Fibroblast of lung (primary cell): ENCODE data around the gene CHI3L1.

Experiments used
- EZH2 ChIP-seq: IDR thresholded peaks from 2 replicates; pipeline ENCODE4 v1.5.1; 2012; ENCODE audit warnings: low read length, control low read depth, mild to moderate bottlenecking; ENCODE audit errors: missing control alignments
- TF ChIP-seq, protein P1 (sequence below), 2 donors: IDR thresholded peaks in 1 of 2; conservative IDR thresholded peaks in 1 of 2; 1 replicate in 1 of 2; 2 replicates in 1 of 2; pipeline ENCODE4 v1.5.1; 2011 to 2012; ENCODE audit warnings: low read length in 2 of 2, control low read depth in 1 of 2, inconsistent platforms in 1 of 2, low read depth in 1 of 2, mild to moderate bottlenecking in 1 of 2

- TF ChIP-seq, protein P1, sequence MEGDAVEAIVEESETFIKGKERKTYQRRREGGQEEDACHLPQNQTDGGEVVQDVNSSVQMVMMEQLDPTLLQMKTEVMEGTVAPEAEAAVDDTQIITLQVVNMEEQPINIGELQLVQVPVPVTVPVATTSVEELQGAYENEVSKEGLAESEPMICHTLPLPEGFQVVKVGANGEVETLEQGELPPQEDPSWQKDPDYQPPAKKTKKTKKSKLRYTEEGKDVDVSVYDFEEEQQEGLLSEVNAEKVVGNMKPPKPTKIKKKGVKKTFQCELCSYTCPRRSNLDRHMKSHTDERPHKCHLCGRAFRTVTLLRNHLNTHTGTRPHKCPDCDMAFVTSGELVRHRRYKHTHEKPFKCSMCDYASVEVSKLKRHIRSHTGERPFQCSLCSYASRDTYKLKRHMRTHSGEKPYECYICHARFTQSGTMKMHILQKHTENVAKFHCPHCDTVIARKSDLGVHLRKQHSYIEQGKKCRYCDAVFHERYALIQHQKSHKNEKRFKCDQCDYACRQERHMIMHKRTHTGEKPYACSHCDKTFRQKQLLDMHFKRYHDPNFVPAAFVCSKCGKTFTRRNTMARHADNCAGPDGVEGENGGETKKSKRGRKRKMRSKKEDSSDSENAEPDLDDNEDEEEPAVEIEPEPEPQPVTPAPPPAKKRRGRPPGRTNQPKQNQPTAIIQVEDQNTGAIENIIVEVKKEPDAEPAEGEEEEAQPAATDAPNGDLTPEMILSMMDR (conservative IDR thresholded peaks at IDR 0.05 in 1 of 2, IDR thresholded peaks at IDR 0.05 in 1 of 2; ENCODE audit: low read depth in 1 of 2, low read length in 2 of 2) = no peak
- no peak for TF ChIP-seq EZH2
Measured at GRCh38 chr1:203185585-203185984, 919 bp downstream of the CHI3L1 start.
